ENCODE measurements around the gene PARS2. TPM values are rescaled to one million over a fixed set of nuclear protein-coding genes. Genes with fewer than 3 reads are reported as not detected.

Gene PARS2
- total and polyA plus RNA-seq, 5 experiments from 2014 or later: 1.0 to 4.1 (median 3.2) TPM

GRCh38 chr1:54806931-54807611, 42.7 kb upstream of the PARS2 start:
- POLR2A ChIA-PET: no interaction called here
- Mint-ChIP-seq H3K4me1 (peaks cover under 1 to 41% (median 7%) of the 10 kb centered on the region in 4 donors), H3K36me3 (no peaks in the 10 kb centered on the region), H3K4me3 (peak overlapping the region in 2 of 10 donors; percentile 20 to 70), H3K9me3 (no peaks in the 10 kb centered on the region), H3K27ac (peak overlapping the region in 2 of 10 donors; percentile 69 to 87), H3K27me3 (no peaks in the 10 kb centered on the region)
- DNase-seq (peak in 3 of 10 donors; percentile 16 to 60 (median 41)), ATAC-seq (no peak)

- H3K27me3 Mint-ChIP-seq: no peaks in the 10 kb centered on the region
- peaks cover 8 to 50% (median 14%) of the 10 kb centered on the region in 4 donors for H3K4me1 Mint-ChIP-seq
- no peak for ATAC-seq
- no peaks in the 10 kb centered on the region for H3K36me3 Mint-ChIP-seq
- POLR2A ChIA-PET: no interaction called here
- DNase-seq: peak in 2 of 10 donors; percentile 9 to 40
- H3K27ac Mint-ChIP-seq: no peak overlapping the region
- no peak overlapping the region for H3K4me3 Mint-ChIP-seq
- no peaks in the 10 kb centered on the region for H3K9me3 Mint-ChIP-seq
Measured at GRCh38 chr1:54805981-54806381, 41.7 kb upstream of the PARS2 start.

GRCh38 chr1:54805466-54805865, 41.1 kb upstream of the PARS2 start:
- Mint-ChIP-seq H3K4me3 (no peak overlapping the region), H3K9me3 (no peaks in the 10 kb centered on the region), H3K27me3 (no peaks in the 10 kb centered on the region), H3K36me3 (no peaks in the 10 kb centered on the region), H3K27ac (peak overlapping the region in 1 of 10 donors; percentile 83), H3K4me1 (peaks cover 8 to 48% (median 14%) of the 10 kb centered on the region in 4 donors)
- no peak for ATAC-seq
- POLR2A ChIA-PET: no interaction called here
- no peak for DNase-seq

- no peak for ATAC-seq
- peak in 1 of 10 donors; percentile 7 for DNase-seq
- Mint-ChIP-seq H3K36me3 (no peaks in the 10 kb centered on the region), H3K4me3 (peak overlapping the region in 2 of 10 donors; percentile 17 to 40), H3K4me1 (peaks cover 14 to 52% (median 22%) of the 10 kb centered on the region in 4 donors), H3K27ac (peak overlapping the region in 6 of 10 donors; percentile 9 to 83 (median 39)), H3K9me3 (no peaks in the 10 kb centered on the region), H3K27me3 (no peaks in the 10 kb centered on the region)
- POLR2A ChIA-PET: no interaction called here
Measured at GRCh38 chr1:54804471-54805132, 40.3 kb upstream of the PARS2 start.

GRCh38 chr1:54803761-54804470, 39.6 kb upstream of the PARS2 start:
- no peak for ATAC-seq
- DNase-seq: peak in 1 of 10 donors; percentile 58
- H3K4me3 Mint-ChIP-seq: peak overlapping the region in 2 of 10 donors; percentile 17 to 40
- no peaks in the 10 kb centered on the region for H3K27me3 Mint-ChIP-seq
- peak overlapping the region in 5 of 10 donors; percentile 27 to 83 (median 49) for H3K27ac Mint-ChIP-seq
- H3K9me3 Mint-ChIP-seq: no peaks in the 10 kb centered on the region
- no peaks in the 10 kb centered on the region for H3K36me3 Mint-ChIP-seq
- H3K4me1 Mint-ChIP-seq: peaks cover 19 to 59% (median 29%) of the 10 kb centered on the region in 4 donors
- POLR2A ChIA-PET: no interaction called here

- Mint-ChIP-seq H3K9me3 (no peaks in the 10 kb centered on the region), H3K27ac (peak within 1 kb of the TSS; percentile 80 to 97 (median 92)), H3K4me1 (peaks cover 33 to 63% (median 50%) of the 10 kb centered on the region in 4 donors), H3K36me3 (peaks cover 0 to 12% (median 3%) of the 10 kb centered on the region in 3 donors), H3K27me3 (no peaks in the 10 kb centered on the region), H3K4me3 (peak within 1 kb of the TSS; percentile 88 to 98 (median 95))
- POLR2A ChIA-PET: interaction anchor here (0.6 to 2.0 kb wide), 7 partner anchors 41 to 748 kb away, joined by 3 to 8 read pairs (median 3); partner anchors contain the start of genes TMEM59 and TTC4
- DNase-seq (peak; percentile 44 to 82 (median 63)), ATAC-seq (peak; percentile 88 to 90)
Measured at GRCh38 chr1:54800899-54801759, 36.8 kb upstream of the PARS2 start, which contains the start of gene TTC22. TTC22 (minus strand) TSS chr1:54801323; CDS start chr1:54801163, 160 bp downstream.

- Mint-ChIP-seq H3K27me3 (no peaks in the 10 kb centered on the region), H3K9me3 (no peaks in the 10 kb centered on the region), H3K36me3 (peaks cover 0 to 18% (median 3%) of the 10 kb centered on the region in 3 donors), H3K4me3 (peak overlapping the region; percentile 88 to 98 (median 95)), H3K27ac (peak overlapping the region; percentile 50 to 93 (median 88)), H3K4me1 (peaks cover 33 to 68% (median 52%) of the 10 kb centered on the region in 4 donors)
- ATAC-seq: no peak
- DNase-seq: peak in 1 of 10 donors; percentile 52
- POLR2A ChIA-PET: interaction anchor here (0.6 to 2.0 kb wide), 5 partner anchors 85 to 748 kb away, joined by 3 to 8 read pairs (median 3); partner anchors contain the start of genes TMEM59 and TTC4
Measured at GRCh38 chr1:54800041-54800898, 35.9 kb upstream of the PARS2 start.

- Mint-ChIP-seq H3K9me3 (no peaks in the 10 kb centered on the region), H3K27me3 (no peaks in the 10 kb centered on the region), H3K36me3 (peaks cover 0 to 19% (median 6%) of the 10 kb centered on the region in 3 donors), H3K4me3 (peak overlapping the region; percentile 85 to 98 (median 91)), H3K27ac (peak overlapping the region; percentile 50 to 92 (median 88)), H3K4me1 (peaks cover 36 to 63% (median 55%) of the 10 kb centered on the region in 4 donors)
- POLR2A ChIA-PET: interaction anchor here (0.6 kb wide), 1 partner anchor 746 kb away, joined by 3 read pairs; the partner anchor contains the start of gene TMEM59
- ATAC-seq: no peak
- DNase-seq: peak in 1 of 10 donors; percentile 43
Measured at GRCh38 chr1:54798769-54799641, 34.7 kb upstream of the PARS2 start.

GRCh38 chr1:54798206-54798605, 33.9 kb upstream of the PARS2 start:
- DNase-seq: peak in 1 of 10 donors; percentile 22
- peak overlapping the region in 9 of 10 donors; percentile 33 to 91 (median 80) for H3K27ac Mint-ChIP-seq
- no peaks in the 10 kb centered on the region for H3K27me3 Mint-ChIP-seq
- peaks cover 36 to 60% (median 55%) of the 10 kb centered on the region in 4 donors for H3K4me1 Mint-ChIP-seq
- peak overlapping the region in 5 of 10 donors; percentile 20 to 98 (median 22) for H3K4me3 Mint-ChIP-seq
- H3K9me3 Mint-ChIP-seq: no peaks in the 10 kb centered on the region
- POLR2A ChIA-PET: no interaction called here
- no peak for ATAC-seq
- H3K36me3 Mint-ChIP-seq: peaks cover 0 to 21% (median 6%) of the 10 kb centered on the region in 3 donors

- Mint-ChIP-seq H3K36me3 (peaks cover 0 to 23% (median 17%) of the 10 kb centered on the region in 3 donors), H3K27me3 (no peaks in the 10 kb centered on the region), H3K4me1 (peaks cover 32 to 54% (median 52%) of the 10 kb centered on the region in 4 donors), H3K9me3 (no peaks in the 10 kb centered on the region), H3K4me3 (peak overlapping the region in 4 of 10 donors; percentile 4 to 44 (median 38)), H3K27ac (peak overlapping the region in 6 of 10 donors; percentile 16 to 70 (median 40))
- POLR2A ChIA-PET: no interaction called here
- ATAC-seq (no peak), DNase-seq (no peak)
Measured at GRCh38 chr1:54796902-54797301, 32.6 kb upstream of the PARS2 start.
